ENCODE data around the gene IL32. TPM values are rescaled to one million over a fixed set of nuclear protein-coding genes. Genes with fewer than 3 reads are reported as not detected.
A peak's percentile ranks its signal among the peaks of the same experiment; 100 is the strongest.

The IL32 gene, protein sequence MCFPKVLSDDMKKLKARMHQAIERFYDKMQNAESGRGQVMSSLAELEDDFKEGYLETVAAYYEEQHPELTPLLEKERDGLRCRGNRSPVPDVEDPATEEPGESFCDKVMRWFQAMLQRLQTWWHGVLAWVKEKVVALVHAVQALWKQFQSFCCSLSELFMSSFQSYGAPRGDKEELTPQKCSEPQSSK
- 10 to 100 TPM; 30.2 to 71.6 TPM for total RNA-seq
- polyA plus RNA-seq, result 100 to 1,000 TPM in 1 of 2 donors, 10 to 100 TPM in 1; 18.2 to 137 TPM
- long read RNA-seq, donor 1, transcript IL32-202 (7 exons, 1,105 nt), result major isoform, 5 of 17 reads
- long read RNA-seq, donor 1, partial matches to known transcripts, result 1 of 17 reads
- long read RNA-seq, donor 1, other reads (novel, unspliced or antisense), result 3 of 17 reads
- long read RNA-seq, donor 2, transcript IL32-202 (7 exons, 1,105 nt), result major isoform, 7 of 27 reads
- long read RNA-seq, donor 2, partial matches to known transcripts, result 3 of 27 reads
- long read RNA-seq, donor 2, other reads (novel, unspliced or antisense), result 5 of 27 reads

DNA sequence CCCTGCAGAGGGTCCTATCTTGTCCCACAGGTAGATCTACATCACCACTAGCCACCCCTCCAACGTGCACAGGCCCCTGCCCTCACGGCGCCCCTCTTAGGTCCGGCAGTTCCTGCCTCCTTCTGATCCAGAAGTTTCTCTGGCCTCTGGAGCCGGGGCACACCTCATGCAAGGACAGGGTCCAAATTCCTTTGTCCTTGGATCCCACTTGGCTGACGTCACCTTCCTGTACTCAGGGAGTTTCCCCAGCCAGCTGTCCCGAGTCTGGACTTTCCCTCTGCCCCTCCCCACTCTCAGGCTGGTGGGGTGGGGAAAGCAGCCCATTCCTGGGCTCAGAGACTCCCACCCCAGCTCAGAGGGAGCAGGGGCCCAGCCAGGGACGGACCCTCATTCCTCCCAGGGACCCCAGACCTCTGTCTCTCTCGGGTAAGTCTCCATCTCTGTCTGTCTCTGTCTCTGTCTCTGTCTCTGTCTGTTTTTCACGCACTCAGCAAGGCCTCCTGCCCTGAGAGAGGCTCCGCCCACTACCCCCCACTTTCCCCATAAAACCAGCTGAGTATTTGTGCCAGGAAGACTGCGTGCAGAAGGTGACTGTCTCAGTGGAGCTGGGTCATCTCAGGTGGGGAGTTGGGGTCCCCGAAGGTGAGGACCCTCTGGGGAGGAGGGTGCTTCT, at the start of gene IL32:
Gene IL32, plus strand, starts transcription at position 572 of the 673 bp plus-strand sequence. CDS start 172 bp downstream, outside the sequence.
- no peaks in the 10 kb centered on the region for H3K4me1 ChIP-seq (ENCODE audit: control insufficient read depth in 1 of 2, insufficient read depth in 2 of 2, low read length in 2 of 2)
- intact Hi-C loops (cut with DNase I), result loop anchor here in 1 of 2 donors (2.0 kb wide), 1 partner anchor 48 kb away; the partner anchor contains the start of gene ZNF205
- H3K4me3 ChIP-seq (ENCODE audit: low read length in 2 of 2), result no peak within 1 kb of the TSS
- H3K9me3 ChIP-seq (ENCODE audit: control insufficient read depth, low read length), result no peaks in the 10 kb centered on the region
- ATAC-seq (ENCODE audit: low FRiP score) (peak; percentile 82), DNase-seq (peak in 1 of 2 donors; percentile 77)
- H3K27me3 ChIP-seq (ENCODE audit: control insufficient read depth in 1 of 2, insufficient read depth in 2 of 2, low read length in 1 of 2), result no peaks in the 10 kb centered on the region
- H3K36me3 ChIP-seq (ENCODE audit: control insufficient read depth in 1 of 2, insufficient read depth in 2 of 2, low read length in 1 of 2), result no peaks in the 10 kb centered on the region
- no peak within 1 kb of the TSS for H3K27ac ChIP-seq (ENCODE audit: low read depth in 1 of 2, low read length in 2 of 2)
- WGBS, 2 donors, result 31 to 32% methylated on average over 13 of the region's 13 CpGs

DNA sequence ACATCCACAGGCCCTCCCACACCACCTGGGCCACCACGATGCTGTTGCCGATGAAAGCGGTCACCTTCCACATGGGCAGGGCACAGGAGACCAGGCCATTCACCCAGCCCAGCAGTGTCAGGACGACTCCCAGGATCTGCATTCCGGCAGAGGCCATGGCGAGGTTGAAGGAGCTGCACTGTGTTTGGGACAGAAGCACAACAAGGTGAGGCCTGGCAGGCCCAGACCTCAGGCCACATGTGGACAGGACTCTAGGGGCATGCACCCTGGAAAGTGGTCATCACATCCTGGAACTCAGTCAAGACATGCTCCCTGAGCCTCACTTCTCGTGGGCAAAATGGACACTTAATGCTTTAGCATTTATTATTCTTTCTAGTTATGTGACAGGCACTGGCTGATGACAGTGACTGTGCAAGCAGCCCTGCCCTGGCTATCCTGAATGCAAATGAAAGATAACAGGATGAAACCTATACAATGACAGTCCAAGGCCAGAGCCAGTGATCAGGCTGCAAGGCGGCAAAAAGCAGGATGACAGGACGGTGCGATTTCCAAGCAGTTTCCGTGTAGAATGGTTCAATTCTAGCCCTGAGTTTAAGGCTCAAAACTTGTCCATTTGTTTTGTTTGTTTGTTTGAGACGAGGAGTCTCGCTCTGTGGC, 49.4 kb upstream of the IL32 start:
- peaks cover 0 to 2% of the 10 kb centered on the region in 2 donors for H3K27me3 ChIP-seq (ENCODE audit: control insufficient read depth in 1 of 2, insufficient read depth in 2 of 2, low read length in 1 of 2)
- intact Hi-C loops (cut with DNase I), result no loop called here

DNA sequence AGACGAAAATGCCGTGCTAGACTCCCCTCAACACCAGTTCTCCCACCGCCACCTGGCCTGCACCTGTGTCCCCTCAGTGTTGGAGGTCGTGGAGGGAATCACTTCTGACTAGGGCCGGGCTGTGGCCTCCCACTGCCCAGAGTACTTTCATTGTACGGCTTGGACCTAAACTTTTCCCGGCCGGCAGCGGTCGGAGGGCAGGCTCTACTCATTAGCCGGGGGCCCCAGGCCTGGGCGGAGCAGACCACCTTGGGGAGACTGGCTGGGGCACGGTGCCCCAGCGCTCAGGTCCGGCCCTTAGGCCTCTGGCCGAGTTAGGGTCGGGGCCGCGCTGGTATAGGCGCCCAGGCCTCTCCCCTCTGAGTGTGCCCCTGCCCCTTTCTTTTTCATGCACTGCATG, 48.1 kb upstream of the IL32 start:
- ATAC-seq (ENCODE audit: low FRiP score) (no peak), DNase-seq (no peak)
- intact Hi-C loops (cut with DNase I), result no loop called here
- Histone ChIP-seq H3K27me3 (ENCODE audit: control insufficient read depth in 1 of 2, insufficient read depth in 2 of 2, low read length in 1 of 2) (peaks cover 0 to 2% of the 10 kb centered on the region in 2 donors), H3K9me3 (ENCODE audit: control insufficient read depth, low read length) (no peaks in the 10 kb centered on the region), H3K4me1 (ENCODE audit: control insufficient read depth in 1 of 2, insufficient read depth in 2 of 2, low read length in 2 of 2) (no peaks in the 10 kb centered on the region), H3K4me3 (ENCODE audit: low read length in 2 of 2) (no peak overlapping the region), H3K36me3 (ENCODE audit: control insufficient read depth in 1 of 2, insufficient read depth in 2 of 2, low read length in 1 of 2) (no peaks in the 10 kb centered on the region), H3K27ac (ENCODE audit: low read depth in 1 of 2, low read length in 2 of 2) (no peak overlapping the region)
- WGBS, 2 donors, result 78% methylated on average over 20 of the region's 20 CpGs

More for the DNA sequence above, 49.4 kb upstream of the IL32 start:
- H3K27ac ChIP-seq (ENCODE audit: low read depth in 1 of 2, low read length in 2 of 2), result no peak overlapping the region
- H3K4me3 ChIP-seq (ENCODE audit: low read length in 2 of 2), result no peak overlapping the region
- no peaks in the 10 kb centered on the region for H3K36me3 ChIP-seq (ENCODE audit: control insufficient read depth in 1 of 2, insufficient read depth in 2 of 2, low read length in 1 of 2)
- DNase-seq (no peak), ATAC-seq (ENCODE audit: low FRiP score) (no peak)
- whole genome bisulfite sequencing, 2 donors, result 86 to 90% methylated on average over 13 of the region's 13 CpGs
- H3K9me3 ChIP-seq (ENCODE audit: control insufficient read depth, low read length), result no peaks in the 10 kb centered on the region
- no peaks in the 10 kb centered on the region for H3K4me1 ChIP-seq (ENCODE audit: control insufficient read depth in 1 of 2, insufficient read depth in 2 of 2, low read length in 2 of 2)

DNA sequence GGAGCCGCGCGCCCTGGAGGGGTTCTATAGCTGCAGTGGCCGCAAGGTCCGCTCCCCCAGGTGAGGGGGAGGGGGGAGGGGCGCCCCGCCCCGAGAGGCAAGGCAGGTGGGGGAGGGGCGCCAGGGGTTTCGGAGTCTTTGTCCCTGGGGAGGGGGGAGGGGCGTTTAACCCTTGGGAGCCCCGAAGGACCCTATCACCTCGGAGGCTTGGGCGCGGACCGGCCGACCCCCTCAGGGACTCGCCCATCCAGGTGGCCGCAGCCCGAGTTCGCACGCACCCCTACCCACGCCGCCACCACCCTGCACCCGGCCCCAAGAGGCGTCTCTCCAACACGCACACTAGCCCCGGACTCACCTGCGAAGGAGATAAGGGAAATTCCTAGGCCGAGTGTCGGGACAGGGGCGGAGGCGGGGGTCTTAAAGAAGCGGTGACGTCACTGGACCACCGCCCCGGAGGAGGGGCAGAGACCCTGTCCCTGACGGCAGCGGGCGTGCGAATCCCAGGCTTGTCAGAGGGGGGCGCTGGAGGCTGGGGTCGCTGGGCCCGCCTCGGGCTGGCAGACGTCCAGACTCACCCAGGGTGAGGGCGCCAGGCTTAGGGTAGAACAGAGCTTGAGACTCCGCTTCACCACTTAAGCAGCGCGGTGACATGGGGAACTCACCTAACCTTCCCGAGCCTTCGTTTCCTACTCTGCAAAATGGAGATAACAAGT, 47.5 kb upstream of the IL32 start, which contains the start of gene CLDN6:
Gene CLDN6, minus strand, starts transcription at position 390 of the 713 bp plus-strand sequence. CDS start 2,162 bp downstream, outside the sequence.
- Histone ChIP-seq H3K4me3 (ENCODE audit: low read length in 2 of 2) (no peak within 1 kb of the TSS), H3K36me3 (ENCODE audit: control insufficient read depth in 1 of 2, insufficient read depth in 2 of 2, low read length in 1 of 2) (no peaks in the 10 kb centered on the region), H3K27ac (ENCODE audit: low read depth in 1 of 2, low read length in 2 of 2) (no peak within 1 kb of the TSS), H3K9me3 (ENCODE audit: control insufficient read depth, low read length) (no peaks in the 10 kb centered on the region), H3K4me1 (ENCODE audit: control insufficient read depth in 1 of 2, insufficient read depth in 2 of 2, low read length in 2 of 2) (no peaks in the 10 kb centered on the region), H3K27me3 (ENCODE audit: control insufficient read depth in 1 of 2, insufficient read depth in 2 of 2, low read length in 1 of 2) (peaks cover 0 to 2% of the 10 kb centered on the region in 2 donors)
- 9 to 11% methylated on average over 45 to 52 of the region's 52 CpGs for WGBS, 2 donors
- ATAC-seq (ENCODE audit: low FRiP score), result no peak
- intact Hi-C loops (cut with DNase I), result no loop called here
- no peak for DNase-seq

DNA sequence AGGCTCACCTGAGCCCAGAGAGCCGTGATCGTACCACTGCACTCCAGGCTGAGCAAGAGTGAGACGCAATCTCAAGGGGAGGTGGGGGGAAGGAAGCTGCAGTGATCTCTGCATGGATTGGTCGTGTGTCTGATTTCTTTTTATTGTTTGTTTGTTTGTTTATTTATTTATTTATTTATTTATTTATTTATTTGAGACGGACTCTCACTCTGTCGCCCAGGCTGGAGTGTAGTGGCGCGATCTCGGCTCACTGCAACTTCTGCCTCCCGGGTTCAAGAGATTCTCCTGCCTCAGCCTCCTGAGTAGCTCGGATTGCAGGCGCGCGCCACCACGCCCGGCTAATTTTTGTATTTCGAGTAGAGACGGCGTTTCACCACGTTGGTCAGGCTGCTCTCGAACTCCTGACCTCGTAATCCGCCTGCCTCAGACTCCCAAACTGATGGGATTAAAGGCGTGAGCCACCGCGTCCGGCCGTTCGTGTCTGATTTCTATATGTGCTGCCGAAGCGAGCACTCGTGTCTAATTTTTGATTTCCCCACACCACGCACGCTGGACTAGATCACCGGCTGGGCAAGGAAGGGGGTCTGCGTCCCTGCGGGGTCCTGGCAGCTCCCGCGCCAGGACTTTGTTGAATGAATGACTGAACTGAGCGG, 45.7 kb upstream of the IL32 start:
- H3K4me1 ChIP-seq (ENCODE audit: control insufficient read depth in 1 of 2, insufficient read depth in 2 of 2, low read length in 2 of 2), result no peaks in the 10 kb centered on the region
- intact Hi-C loops (cut with DNase I), result loop anchor here in 1 of 2 donors (2.0 kb wide), 1 partner anchor 263 kb away; the partner anchor contains the start of gene ZNF263
- H3K36me3 ChIP-seq (ENCODE audit: control insufficient read depth in 1 of 2, insufficient read depth in 2 of 2, low read length in 1 of 2), result no peaks in the 10 kb centered on the region
- H3K4me3 ChIP-seq (ENCODE audit: low read length in 2 of 2), result no peak overlapping the region
- ATAC-seq (ENCODE audit: low FRiP score), result no peak
- no peak for DNase-seq
- peak overlapping the region in 1 of 2 donors; percentile 20 for H3K27ac ChIP-seq (ENCODE audit: low read depth in 1 of 2, low read length in 2 of 2)
- 33% methylated on average over 40 of the region's 40 CpGs for WGBS, 2 donors
- H3K27me3 ChIP-seq (ENCODE audit: control insufficient read depth in 1 of 2, insufficient read depth in 2 of 2, low read length in 1 of 2), result peaks cover 0 to 2% of the 10 kb centered on the region in 2 donors
- no peaks in the 10 kb centered on the region for H3K9me3 ChIP-seq (ENCODE audit: control insufficient read depth, low read length)

DNA sequence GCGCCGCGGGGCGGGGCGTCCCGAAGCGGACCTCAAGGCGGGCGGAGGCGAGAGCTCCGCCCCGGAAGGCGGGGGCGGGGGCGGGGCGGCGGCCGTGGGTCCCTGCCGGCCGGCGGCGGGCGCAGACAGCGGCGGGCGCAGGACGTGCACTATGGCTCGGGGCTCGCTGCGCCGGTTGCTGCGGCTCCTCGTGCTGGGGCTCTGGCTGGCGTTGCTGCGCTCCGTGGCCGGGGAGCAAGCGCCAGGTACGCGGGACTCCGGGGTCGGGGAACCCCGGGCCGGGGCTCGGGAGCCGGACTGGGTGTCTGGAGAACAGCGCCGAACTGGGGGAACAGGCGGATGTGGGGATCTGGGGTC, 45.2 kb upstream of the IL32 start, which contains the start of gene TNFRSF12A:
Gene TNFRSF12A, plus strand, starts transcription at position 122 of the 357 bp plus-strand sequence. Its CDS starts 30 bp downstream, at position 152.
- DNase-seq (peak; percentile 85 to 94), ATAC-seq (ENCODE audit: low FRiP score) (peak; percentile 36)
- Histone ChIP-seq H3K27me3 (ENCODE audit: control insufficient read depth in 1 of 2, insufficient read depth in 2 of 2, low read length in 1 of 2) (peaks cover 0 to 2% of the 10 kb centered on the region in 2 donors), H3K27ac (ENCODE audit: low read depth in 1 of 2, low read length in 2 of 2) (peak within 1 kb of the TSS; percentile 93 to 98), H3K36me3 (ENCODE audit: control insufficient read depth in 1 of 2, insufficient read depth in 2 of 2, low read length in 1 of 2) (no peaks in the 10 kb centered on the region), H3K4me1 (ENCODE audit: control insufficient read depth in 1 of 2, insufficient read depth in 2 of 2, low read length in 2 of 2) (no peaks in the 10 kb centered on the region), H3K9me3 (ENCODE audit: control insufficient read depth, low read length) (no peaks in the 10 kb centered on the region), H3K4me3 (ENCODE audit: low read length in 2 of 2) (peak within 1 kb of the TSS; percentile 71 to 87)
- WGBS, 2 donors, result 1% methylated on average over 36 to 49 of the region's 49 CpGs
- intact Hi-C loops (cut with DNase I), result loop anchor here in 1 of 2 donors (2.0 kb wide), 1 partner anchor 263 kb away; the partner anchor contains the start of gene ZNF263

DNA sequence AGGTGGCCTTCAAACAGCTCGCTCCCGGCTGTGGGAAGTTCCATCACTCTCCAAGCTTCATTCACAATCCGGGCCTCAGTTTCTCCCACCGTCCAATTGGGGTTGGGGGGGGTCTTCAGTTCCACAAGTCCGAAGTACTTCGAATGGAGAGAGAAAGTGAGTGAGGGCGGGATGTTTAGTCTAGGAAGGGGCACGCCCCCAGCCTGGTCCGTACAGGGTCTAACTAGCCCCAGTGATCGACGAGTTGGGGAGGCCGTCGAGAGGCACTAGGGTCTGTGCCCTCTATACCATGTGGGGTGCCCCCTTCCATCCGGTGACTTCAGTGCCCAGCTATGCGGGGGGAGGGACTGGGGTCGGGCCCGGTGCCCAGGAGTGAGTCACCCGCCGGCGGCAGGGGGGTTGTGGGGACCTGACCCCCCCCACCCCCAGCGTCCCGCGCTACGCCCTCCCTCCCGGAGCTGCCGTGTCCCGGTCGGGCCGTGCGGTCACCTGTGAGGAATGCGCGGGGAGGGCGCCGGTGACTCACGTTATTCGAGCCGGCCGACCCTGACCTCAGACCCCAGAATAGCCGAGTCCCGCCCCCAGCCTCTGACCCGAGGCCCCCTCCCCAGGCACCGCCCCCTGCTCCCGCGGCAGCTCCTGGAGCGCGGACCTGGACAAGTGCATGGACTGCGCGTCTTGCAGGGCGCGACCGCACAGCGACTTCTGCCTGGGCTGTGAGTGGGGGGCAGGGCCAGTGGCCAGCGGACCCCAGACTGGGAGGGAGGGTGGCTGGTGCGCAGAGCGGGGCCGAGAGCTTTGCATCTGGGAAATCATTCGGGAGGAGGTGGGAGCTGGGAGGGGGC, 44.6 kb upstream of the IL32 start:
- peak overlapping the region; percentile 71 to 87 for H3K4me3 ChIP-seq (ENCODE audit: low read length in 2 of 2)
- intact Hi-C loops (cut with DNase I), result loop anchor here in 1 of 2 donors (2.0 kb wide), 1 partner anchor 262 kb away; the partner anchor contains the start of gene ZNF263
- H3K36me3 ChIP-seq (ENCODE audit: control insufficient read depth in 1 of 2, insufficient read depth in 2 of 2, low read length in 1 of 2), result no peaks in the 10 kb centered on the region
- H3K4me1 ChIP-seq (ENCODE audit: control insufficient read depth in 1 of 2, insufficient read depth in 2 of 2, low read length in 2 of 2), result no peaks in the 10 kb centered on the region
- 0 to 1% methylated on average over 45 to 57 of the region's 57 CpGs for WGBS, 2 donors
- peak; percentile 91 to 98 for DNase-seq
- peak; percentile 68 for ATAC-seq (ENCODE audit: low FRiP score)
- H3K27ac ChIP-seq (ENCODE audit: low read depth in 1 of 2, low read length in 2 of 2), result peak overlapping the region; percentile 93 to 98
- H3K9me3 ChIP-seq (ENCODE audit: control insufficient read depth, low read length), result no peaks in the 10 kb centered on the region
- peaks cover 0 to 2% of the 10 kb centered on the region in 2 donors for H3K27me3 ChIP-seq (ENCODE audit: control insufficient read depth in 1 of 2, insufficient read depth in 2 of 2, low read length in 1 of 2)
